A673 (cell line): ENCODE data around the gene SLC17A5.
"Not testable (repeated sequence)": the region's sequence is repeated elsewhere in the genome, so short reads cannot be mapped to it uniquely, and the experiment has no call there.

Source experiments
- EZH2 ChIP-seq: fragments of 200-600 bp; sonication (generic); IDR thresholded peaks from 2 replicates; pipeline ENCODE4 v1.6.1; 2017; ENCODE audit warnings: borderline replicate concordance, low read depth, mild to moderate bottlenecking, mixed read lengths, antibody characterized with exemption, low read length; ENCODE audit not compliant: poor library complexity, severe bottlenecking
- TF ChIP-seq, protein P1 (sequence below): fragments of 300-800, 200-600 bp; sonication (generic); conservative IDR thresholded peaks from 2 replicates; pipeline ENCODE4 v1.5.1; 2017; ENCODE audit warnings: low read depth, mild to moderate bottlenecking, antibody characterized with exemption, low read length, moderate library complexity, mixed read lengths

DNA sequence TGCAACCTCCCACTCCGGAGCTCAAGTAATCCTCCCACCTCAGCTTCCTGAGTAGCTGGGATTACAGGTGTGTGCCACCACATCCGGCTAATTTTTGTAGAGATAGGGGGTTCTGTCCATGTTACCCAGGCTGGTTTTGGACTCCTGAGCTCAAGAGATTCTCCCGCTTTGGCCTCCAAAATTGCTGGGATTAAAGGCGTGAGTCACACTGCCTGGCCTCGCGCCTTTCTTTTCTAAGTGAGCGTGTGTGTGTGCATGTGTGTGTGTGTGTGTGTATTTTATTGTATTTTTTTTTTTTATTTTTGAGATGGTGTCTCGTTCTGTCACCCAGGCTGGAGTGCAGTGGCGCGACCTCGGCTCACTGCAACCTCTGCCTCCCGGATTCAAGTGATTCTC, 94.4 kb downstream of the SLC17A5 start:
- TF ChIP-seq, protein P1, sequence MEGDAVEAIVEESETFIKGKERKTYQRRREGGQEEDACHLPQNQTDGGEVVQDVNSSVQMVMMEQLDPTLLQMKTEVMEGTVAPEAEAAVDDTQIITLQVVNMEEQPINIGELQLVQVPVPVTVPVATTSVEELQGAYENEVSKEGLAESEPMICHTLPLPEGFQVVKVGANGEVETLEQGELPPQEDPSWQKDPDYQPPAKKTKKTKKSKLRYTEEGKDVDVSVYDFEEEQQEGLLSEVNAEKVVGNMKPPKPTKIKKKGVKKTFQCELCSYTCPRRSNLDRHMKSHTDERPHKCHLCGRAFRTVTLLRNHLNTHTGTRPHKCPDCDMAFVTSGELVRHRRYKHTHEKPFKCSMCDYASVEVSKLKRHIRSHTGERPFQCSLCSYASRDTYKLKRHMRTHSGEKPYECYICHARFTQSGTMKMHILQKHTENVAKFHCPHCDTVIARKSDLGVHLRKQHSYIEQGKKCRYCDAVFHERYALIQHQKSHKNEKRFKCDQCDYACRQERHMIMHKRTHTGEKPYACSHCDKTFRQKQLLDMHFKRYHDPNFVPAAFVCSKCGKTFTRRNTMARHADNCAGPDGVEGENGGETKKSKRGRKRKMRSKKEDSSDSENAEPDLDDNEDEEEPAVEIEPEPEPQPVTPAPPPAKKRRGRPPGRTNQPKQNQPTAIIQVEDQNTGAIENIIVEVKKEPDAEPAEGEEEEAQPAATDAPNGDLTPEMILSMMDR = not testable (repeated sequence)
- TF ChIP-seq EZH2 = not testable (repeated sequence)
